HFFc6 (cell line): ENCODE measurements around the gene C12orf57. TPM values are rescaled to one million over a fixed set of nuclear protein-coding genes. Genes with fewer than 3 reads are reported as not detected.

Experiments
- DNase-seq: peaks from one replicate; pipeline ENCODE4 v3.0.0-alpha.2; 2018
- H3K27ac Mint-ChIP-seq: 2 replicates; pipeline ENCODE4 v1.8.0; 2020; ENCODE audit warnings: mild to moderate bottlenecking, mixed read lengths
- H3K27me3 Mint-ChIP-seq: 2 replicates; pipeline ENCODE4 v1.8.0; 2021; ENCODE audit warnings: mild to moderate bottlenecking, moderate library complexity, mixed read lengths; ENCODE audit not compliant: insufficient read depth
- H3K36me3 Mint-ChIP-seq: 2 replicates; pipeline ENCODE4 v1.8.0; 2021; ENCODE audit warnings: low read depth, mixed read lengths
- H3K4me1 Mint-ChIP-seq: 2 replicates; pipeline ENCODE4 v1.8.0; 2020; ENCODE audit warnings: low read depth, mixed read lengths
- H3K4me3 Mint-ChIP-seq: 2 replicates; pipeline ENCODE4 v1.8.0; 2020; ENCODE audit warnings: mild to moderate bottlenecking, moderate library complexity, mixed read lengths
- H3K9me3 Mint-ChIP-seq: 2 replicates; pipeline ENCODE4 v1.8.0; 2020; ENCODE audit warnings: mild to moderate bottlenecking, mixed read lengths
- CTCF ChIP-seq: fragments of 200-600 bp; sonication (generic); IDR thresholded peaks from 2 replicates; pipeline ENCODE4 v1.5.0; 2021; ENCODE audit warnings: antibody characterized with exemption, mild to moderate bottlenecking
- total RNA-seq, 6 experiments: library from RNA; stranded (reverse); fragmentation: NEBNext Ultra II Directional; extraction: Animal tissue kit (Norgen Biotek cat#: 25700); gene quantifications; 2 replicates in 1 of 6; 3 replicates in 5 of 6; pipeline ENCODE4 v1.2.3, GENCODE V29; 2021

The C12orf57 gene
- total RNA-seq, 6 experiments from 2014 or later = 115 to 131 (median 123) TPM

GRCh38 chr12:6943389-6943721 lies 467 bp upstream of the C12orf57 start:
- peaks cover 27% of the 10 kb centered on the region for H3K27me3 Mint-ChIP-seq
- peak overlapping the region; percentile 100 for H3K27ac Mint-ChIP-seq
- no peak for TF ChIP-seq CTCF
- peak overlapping the region; percentile 94 for H3K4me3 Mint-ChIP-seq
- H3K4me1 Mint-ChIP-seq = peaks cover 45% of the 10 kb centered on the region
- peaks cover 9% of the 10 kb centered on the region; the same call in 1 of the 2 replicates for H3K9me3 Mint-ChIP-seq
- H3K36me3 Mint-ChIP-seq = peaks cover 26% of the 10 kb centered on the region
- peak; percentile 89 for DNase-seq

- peak; percentile 90 for DNase-seq
- peaks cover 40% of the 10 kb centered on the region for H3K4me1 Mint-ChIP-seq
- peak overlapping the region; percentile 94 for H3K4me3 Mint-ChIP-seq
- peaks cover 9% of the 10 kb centered on the region; the same call in 1 of the 2 replicates for H3K9me3 Mint-ChIP-seq
- peak; percentile 87 for TF ChIP-seq CTCF
- peaks cover 19% of the 10 kb centered on the region for H3K36me3 Mint-ChIP-seq
- peak overlapping the region; percentile 100 for H3K27ac Mint-ChIP-seq
- H3K27me3 Mint-ChIP-seq = peaks cover 20% of the 10 kb centered on the region
Observed at GRCh38 chr12:6944381-6945186, 762 bp downstream of the C12orf57 start.

- peaks cover 40% of the 10 kb centered on the region for H3K4me1 Mint-ChIP-seq
- H3K4me3 Mint-ChIP-seq = peak overlapping the region; percentile 94
- TF ChIP-seq CTCF = no peak
- DNase-seq = no peak
- peaks cover 9% of the 10 kb centered on the region; the same call in 1 of the 2 replicates for H3K9me3 Mint-ChIP-seq
- H3K27ac Mint-ChIP-seq = peak overlapping the region; percentile 100
- H3K27me3 Mint-ChIP-seq = peaks cover 17% of the 10 kb centered on the region
- peaks cover 12% of the 10 kb centered on the region for H3K36me3 Mint-ChIP-seq
Observed at GRCh38 chr12:6945613-6946012, 1.8 kb downstream of the C12orf57 start.

DNA sequence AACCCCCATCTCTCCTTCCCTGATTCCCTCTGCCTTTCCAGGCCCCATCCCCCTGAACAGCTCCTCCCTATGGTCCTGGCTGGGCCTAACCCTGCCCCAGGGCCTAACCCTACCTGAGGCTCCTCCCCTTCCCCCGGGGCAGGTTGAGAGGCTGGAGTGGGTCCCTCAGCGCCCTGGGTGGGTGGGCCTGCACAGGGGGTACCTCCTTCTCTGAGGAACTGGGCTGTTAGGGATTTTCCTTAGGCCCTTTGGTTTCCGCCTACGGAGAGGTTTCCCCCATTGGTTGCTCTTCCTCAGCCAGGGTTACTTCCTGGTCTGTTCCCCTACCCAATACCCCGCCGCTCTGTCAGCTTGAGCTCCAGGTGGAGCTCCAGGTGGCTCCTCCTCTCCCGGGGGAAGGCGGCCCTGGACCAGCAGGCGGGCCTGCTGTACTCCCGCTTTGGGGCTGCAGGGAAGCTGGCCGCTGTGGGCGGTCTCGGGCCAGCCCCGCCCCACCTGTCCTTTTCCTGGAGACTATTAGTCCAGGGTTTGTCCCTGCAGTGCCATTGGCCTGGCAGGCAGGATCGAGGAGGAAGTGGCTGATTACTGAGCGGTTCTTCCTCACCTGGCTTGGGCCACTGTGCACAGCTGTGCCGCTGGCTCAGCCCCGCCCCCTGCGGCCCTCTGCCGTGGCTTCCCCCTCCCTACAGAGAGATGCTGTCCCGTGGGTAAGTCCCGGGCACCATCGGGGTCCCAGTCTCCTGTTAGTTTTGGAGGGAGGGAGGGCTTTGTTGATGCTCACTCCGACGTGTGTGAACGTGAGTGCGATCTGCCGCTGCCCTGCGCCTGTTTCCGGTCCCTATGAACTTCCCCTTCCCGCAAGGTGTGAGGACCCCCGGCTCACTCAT lies 2.5 kb downstream of the C12orf57 start:
- H3K4me3 Mint-ChIP-seq = peak overlapping the region; percentile 23
- DNase-seq = no peak
- H3K36me3 Mint-ChIP-seq = peaks cover 11% of the 10 kb centered on the region
- no peak overlapping the region for H3K27ac Mint-ChIP-seq
- no peak for TF ChIP-seq CTCF
- H3K27me3 Mint-ChIP-seq = peaks cover 17% of the 10 kb centered on the region
- H3K4me1 Mint-ChIP-seq = peaks cover 40% of the 10 kb centered on the region
- peaks cover 9% of the 10 kb centered on the region; the same call in 1 of the 2 replicates for H3K9me3 Mint-ChIP-seq

DNA sequence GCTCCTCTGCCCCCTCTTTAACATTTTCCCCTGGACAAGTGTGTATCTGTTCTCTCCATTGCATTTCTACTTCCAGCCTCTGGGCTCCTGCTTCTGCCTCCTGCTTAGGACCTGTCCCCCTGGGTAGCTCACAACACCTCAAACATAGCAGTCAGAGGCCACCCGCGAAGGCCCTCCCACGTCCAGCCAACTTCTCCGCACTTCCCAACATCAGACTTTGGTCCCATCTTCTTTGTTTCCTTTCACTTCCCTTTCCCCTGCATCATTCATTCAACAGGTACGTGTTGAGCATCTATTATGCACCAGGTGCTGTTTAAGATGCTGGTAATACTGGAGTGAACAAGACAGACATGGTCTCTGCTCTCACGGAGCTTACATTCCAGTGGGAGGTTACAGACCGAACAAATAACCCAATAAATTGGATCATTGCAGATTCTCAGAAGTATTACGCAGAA lies 3.1 kb downstream of the C12orf57 start:
- peaks cover 11% of the 10 kb centered on the region for H3K36me3 Mint-ChIP-seq
- peaks cover 39% of the 10 kb centered on the region for H3K4me1 Mint-ChIP-seq
- no peak for DNase-seq
- no peak overlapping the region for H3K27ac Mint-ChIP-seq
- peaks cover 17% of the 10 kb centered on the region for H3K27me3 Mint-ChIP-seq
- TF ChIP-seq CTCF = no peak
- H3K9me3 Mint-ChIP-seq = peaks cover 9% of the 10 kb centered on the region; the same call in 1 of the 2 replicates
- H3K4me3 Mint-ChIP-seq = peak overlapping the region; percentile 23; the same call in 1 of the 2 replicates
